ENCODE measurements around the gene EGFLAM. TPM values are rescaled to one million over a fixed set of nuclear protein-coding genes. Genes with fewer than 3 reads are reported as not detected.

Gene EGFLAM
- polyA plus RNA-seq, 4 donors, result 7.2 to 11.9 (median 11.0) TPM

DNA sequence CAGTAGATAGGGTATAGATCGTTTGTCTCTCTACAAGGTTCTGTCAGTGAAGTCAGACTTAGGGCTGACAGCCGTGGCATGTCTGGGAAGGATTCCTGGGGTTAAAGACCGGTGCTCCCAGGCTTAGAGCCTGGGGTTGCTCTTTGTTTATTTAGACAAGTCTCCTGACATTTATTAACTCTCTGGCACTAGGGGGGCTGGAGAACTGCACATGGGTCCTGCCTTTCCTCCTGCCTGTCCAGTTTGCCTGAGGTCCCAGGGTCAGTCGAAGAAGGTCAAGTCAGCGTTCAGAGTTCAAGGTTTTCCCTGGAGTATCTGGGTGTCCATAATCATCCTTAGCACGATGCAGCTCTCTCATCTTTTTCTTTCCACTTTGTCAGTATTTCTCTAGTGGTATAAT, 5.6 kb downstream of the EGFLAM start:
- DNase-seq (ENCODE audit: low read depth in 4 of 4, low spot score in 2 of 4), result no peak

DNA sequence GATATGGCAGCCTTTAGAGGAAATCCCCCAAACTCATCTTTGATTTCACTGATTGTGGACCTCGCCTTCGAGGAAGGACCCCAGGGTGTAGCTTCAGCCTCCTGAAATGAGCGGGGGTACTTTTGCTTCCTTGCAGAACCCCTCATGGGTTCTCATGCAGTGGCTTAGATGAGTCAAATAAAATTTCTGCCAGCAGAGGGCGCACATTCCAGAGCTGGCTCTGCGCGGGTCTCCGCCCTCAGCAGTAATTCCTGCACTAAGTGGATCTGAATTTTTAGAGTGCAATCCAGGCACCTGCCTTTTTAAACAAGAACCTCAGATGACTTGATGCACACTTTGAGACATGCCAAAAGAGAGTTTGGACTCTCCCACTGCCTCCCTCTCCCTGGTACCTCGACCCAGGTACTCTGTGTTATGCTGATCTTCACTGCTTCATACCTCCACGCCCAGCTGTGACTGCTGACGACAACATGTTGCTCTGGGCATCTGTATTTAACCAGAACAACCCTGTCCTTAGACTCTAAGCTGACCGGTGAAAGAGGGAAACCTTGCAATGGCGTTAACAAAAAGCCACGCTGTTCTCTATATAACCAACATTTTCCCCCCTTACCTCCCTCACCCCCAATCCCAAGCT, 7.3 kb downstream of the EGFLAM start:
- peak; percentile 34 to 68 (median 40) for DNase-seq (ENCODE audit: low read depth in 4 of 4, low spot score in 2 of 4)

DNA sequence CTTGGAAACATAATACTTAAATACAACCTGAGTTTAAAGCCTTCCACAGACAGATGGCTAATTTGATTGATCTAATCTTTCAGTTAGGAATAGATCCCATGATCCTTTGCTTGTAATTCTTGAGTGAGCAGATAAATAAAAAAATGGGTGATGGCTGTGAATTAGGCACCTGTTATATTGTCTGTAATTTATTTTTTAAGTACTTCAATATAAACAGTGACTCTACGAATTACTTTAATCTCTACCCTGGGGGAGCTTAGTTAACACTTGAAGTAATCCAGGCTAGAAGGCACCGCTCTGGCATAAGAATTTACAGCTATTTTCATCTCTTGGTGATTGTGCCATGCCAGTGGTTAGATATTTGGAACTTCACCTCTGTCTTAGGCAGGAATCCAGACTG, 9.0 kb downstream of the EGFLAM start:
- no peak for DNase-seq (ENCODE audit: low read depth in 4 of 4, low spot score in 2 of 4)

DNA sequence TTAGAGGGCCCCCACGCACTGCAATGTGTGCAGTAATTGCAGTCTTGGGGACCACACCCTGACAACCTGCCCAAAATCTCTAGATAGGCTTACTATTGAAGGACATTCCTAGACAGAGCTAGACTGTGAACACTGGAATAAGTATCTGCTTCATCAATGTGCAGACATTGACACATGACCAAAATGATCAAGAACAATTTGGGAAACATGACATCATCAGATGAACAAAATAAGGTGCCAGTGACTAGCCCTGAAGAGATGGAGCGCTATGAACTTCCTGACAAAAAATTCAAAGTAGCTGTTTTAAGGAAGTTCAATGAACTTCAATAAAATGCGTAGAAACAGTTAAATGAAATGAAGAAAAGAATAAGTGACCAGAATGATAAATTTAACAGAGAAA, 15.3 kb downstream of the EGFLAM start:
- DNase-seq (ENCODE audit: low read depth in 4 of 4, low spot score in 2 of 4), result no peak

DNA sequence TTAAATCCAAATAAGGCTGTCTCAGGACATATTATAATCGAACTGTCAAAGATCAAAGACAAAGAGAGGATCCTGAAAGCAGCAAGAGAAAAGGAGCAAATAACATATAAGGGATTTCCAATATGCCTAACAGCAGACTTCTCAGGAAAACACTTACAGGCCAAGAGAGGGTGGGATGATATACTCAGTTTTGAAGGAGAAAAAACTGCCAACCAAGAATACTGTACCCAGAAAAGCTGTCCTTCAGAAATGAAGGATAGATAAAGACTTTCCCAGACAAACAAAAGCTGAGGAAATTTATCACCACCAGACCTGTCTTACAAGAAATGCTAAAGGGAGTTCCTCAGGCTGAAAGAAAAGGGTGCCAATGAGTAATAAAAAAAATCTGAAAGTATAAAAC, 16.0 kb downstream of the EGFLAM start:
- no peak for DNase-seq (ENCODE audit: low read depth in 4 of 4, low spot score in 2 of 4)

DNA sequence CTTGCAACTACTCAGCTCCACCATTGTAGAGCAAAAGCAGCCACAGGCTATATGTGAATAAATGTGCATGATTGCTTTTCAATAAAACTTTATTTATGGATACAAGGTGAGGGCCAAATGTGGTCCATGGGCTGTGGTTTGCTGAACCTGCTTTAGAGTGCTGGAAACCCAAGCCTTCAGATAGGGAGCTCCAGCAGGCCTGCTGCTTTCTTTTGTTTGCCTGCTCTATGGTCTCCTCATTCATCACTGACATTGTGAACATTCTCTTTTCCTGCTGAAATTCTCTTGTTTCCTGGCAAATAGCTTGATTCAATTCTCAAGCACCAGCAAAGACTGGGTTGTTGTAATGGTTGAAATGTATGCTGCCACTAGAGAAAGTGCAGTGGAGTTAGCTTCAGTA, 26.0 kb downstream of the EGFLAM start:
- DNase-seq (ENCODE audit: low read depth in 4 of 4, low spot score in 2 of 4), result no peak

DNA sequence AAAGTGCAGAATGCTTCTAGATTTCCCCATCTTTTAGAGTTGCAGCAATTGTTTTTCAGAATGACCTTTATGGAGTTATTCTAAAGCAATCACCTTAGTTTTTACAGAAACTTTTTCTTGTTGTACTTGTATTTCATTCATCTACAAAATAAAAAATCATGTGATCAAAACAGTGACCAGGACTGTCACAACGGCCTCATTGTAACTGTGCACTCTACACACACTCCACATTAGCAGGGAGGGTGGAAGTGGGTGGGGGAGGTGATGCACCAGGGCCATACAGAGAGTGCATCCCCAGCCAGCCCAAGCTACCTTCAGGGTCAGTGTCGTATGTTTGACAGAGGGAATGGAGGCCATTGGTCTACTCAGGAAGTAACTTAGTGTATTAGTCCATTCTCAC, 26.9 kb downstream of the EGFLAM start:
- DNase-seq (ENCODE audit: low read depth in 4 of 4, low spot score in 2 of 4), result no peak

DNA sequence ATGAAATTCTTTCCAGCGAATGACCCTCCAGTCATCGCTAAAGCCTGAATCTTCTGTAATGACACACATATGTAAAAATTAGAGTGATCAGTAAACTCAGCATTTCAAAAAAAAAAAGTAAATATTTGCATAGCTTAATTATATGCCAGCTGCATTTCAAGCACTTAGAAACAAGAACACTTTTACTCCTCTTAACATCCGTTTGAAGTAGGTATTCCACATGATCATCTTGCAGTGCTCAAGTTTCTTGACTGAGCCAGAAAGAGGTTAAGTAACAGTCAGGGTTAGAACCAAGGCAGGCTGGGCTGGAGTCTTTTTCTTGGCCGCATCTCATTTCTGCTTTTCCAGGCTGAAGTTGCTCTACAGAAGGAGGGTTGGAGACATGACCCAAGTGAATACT, 27.6 kb downstream of the EGFLAM start:
- no peak for DNase-seq (ENCODE audit: low read depth in 4 of 4, low spot score in 2 of 4)

DNA sequence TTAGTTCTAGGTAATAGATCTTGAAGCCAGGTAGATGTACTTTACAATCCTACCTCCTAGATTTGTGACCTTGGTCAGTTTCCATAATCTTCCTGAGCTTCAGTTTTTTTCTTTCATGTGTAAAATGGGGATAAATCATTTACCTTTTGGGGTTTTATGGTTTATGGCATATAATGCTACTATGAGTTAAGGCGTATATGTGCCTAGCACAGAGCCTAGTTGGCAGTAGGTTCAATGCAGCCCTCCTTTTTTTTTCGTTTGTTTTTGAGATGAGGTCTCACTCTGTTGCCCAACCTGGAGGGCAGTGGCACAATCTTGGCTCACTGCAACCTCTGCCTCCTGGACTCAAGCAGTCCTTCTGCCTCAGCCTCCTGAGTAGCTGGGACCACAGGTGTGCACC, 28.8 kb downstream of the EGFLAM start:
- no peak for DNase-seq (ENCODE audit: low read depth in 4 of 4, low spot score in 2 of 4)

DNA sequence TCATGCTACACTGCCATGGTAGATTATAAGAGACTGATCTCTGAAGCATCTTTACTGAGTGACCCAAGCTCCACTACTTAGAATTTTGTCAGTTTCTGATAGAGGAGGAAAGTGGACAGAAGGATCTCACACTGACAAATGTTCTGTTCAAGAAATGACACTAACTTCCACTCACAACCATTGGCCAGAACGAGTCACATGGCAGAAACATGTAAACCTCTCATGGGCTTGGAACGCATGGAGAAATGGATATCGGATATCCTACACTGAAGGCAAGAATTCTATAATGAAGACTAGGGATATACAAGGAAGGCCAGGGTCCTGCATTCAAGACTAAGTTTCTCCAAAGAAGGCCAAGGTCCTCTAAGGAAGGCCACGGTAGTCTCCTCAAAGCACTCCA, 31.1 kb downstream of the EGFLAM start:
- no peak for DNase-seq (ENCODE audit: low read depth in 4 of 4, low spot score in 2 of 4)

DNA sequence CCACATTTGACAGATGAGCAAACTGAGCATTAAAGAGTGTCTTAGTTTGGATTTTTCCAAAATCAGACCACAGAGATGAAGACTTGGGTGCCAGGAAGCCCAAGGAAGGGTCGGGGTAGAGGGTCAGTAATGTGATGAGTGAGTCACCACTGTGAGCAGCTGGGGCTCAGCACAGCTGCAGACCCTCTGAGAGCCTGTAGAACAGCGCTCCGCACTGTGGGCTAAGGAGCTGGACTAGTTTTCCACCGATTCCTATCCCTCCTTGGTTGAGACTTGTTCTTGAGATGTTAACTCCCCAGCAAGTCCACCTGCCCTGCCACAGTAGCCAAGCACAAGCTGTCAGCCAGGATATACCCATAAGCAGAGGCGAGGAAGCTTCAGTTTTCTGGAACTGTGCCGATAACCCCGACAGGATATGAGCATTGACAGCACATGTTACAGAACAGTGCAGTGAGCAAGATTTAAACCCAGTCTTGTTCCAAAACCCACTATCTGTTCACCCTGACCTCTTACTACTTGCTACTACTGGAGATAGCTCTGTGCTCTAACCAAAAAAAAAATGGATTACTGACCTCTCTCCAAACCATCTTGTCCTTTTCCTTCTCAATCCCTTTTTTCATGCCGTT, 31.8 kb downstream of the EGFLAM start:
- DNase-seq (ENCODE audit: low read depth in 4 of 4, low spot score in 2 of 4), result no peak

DNA sequence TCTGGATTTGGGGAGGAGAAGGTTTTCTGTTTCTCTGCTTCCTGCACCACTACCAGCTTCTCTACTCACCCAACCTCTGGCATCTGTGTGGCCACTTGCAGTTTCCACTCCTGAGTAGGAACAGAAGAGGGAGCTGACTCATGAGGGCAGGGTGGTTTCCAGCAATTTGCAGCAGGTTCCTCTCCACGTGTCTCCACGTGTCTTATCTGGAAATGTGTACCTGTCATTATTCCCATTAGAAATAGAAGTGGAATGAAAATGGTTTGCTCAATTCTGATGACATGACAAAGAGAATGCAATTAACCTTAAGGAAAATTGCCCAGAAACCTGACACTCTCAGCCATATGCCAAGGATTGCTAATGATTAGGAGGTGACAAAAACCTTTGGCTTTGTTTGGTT, 33.0 kb downstream of the EGFLAM start:
- DNase-seq (ENCODE audit: low read depth in 4 of 4, low spot score in 2 of 4), result no peak

DNA sequence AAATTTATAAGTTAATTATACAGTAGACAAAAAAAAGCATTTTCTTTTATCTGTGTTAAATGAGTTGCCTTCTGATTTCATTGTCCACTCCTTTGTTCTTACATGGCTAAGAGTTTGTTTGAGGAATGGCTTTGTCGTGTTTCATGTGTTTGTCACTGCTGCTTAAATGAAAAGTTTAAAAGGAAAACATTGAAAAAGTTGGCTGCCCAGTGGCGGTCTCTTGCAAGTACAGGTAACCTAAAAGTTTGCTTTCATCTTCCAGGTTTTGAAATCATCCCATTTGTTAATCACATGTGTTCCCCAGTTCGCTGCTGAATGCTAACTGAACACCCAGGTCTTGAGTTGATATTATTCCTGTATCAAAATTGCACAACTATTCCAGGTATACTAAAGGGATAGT, 33.9 kb downstream of the EGFLAM start:
- DNase-seq (ENCODE audit: low read depth in 4 of 4, low spot score in 2 of 4), result no peak

DNA sequence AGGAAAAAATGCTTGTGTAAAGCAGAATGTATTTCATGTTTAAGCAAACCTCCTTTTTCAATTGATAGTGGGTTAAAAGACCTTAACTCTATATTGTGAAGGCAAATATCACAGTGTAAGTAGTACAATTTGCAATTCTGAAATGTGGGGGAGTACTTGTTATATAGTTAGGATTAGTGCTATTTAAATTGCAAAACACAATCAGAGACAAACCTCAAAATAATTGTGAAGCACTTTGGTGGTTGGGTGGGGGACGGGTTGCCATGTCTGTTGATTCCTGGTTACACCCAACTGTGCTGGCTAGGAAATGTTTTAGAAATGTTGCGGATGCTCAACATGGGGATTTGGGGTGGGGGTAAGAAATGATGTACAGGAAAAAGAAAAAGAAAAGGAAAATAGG, 37.4 kb downstream of the EGFLAM start:
- DNase-seq (ENCODE audit: low read depth in 4 of 4, low spot score in 2 of 4), result no peak

DNA sequence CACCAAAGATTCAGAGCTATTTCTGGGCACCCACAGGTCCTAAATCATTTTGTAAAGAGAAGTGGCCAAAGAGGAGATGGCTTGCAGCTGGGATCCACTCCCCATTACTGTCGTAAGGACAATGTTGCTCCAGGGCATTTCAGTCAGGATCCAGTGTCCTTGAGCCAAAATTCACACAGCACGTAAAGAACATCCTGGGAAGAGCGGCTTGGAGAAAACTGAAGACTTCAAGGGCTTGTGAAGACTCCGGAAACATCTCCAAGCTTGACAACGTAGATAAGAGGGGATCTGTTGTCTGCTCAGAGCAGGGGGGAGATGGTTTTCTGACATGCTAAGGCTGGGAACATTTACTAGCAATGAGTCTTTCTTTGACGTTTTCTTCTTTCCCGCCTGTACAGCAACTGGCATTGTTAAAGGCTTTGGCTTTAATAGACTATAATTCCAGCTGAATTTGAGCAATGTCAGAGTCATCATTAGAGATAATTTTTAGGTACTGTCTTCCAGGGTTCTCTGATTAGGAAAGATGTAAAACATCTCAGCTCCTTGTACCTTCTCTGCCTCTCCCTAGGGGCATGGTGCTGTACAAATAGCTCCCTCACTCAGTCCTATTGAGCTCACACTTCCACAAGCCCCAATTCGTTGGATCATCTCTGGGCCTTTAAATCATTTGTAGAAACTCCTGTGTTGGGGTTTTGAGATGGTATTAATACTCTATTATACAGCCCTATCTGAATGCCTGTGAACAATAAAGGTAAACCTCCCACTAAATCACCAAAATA, 39.7 kb downstream of the EGFLAM start:
- peak in 1 of 4 donors; percentile 6 for DNase-seq (ENCODE audit: low read depth in 4 of 4, low spot score in 2 of 4)

DNA sequence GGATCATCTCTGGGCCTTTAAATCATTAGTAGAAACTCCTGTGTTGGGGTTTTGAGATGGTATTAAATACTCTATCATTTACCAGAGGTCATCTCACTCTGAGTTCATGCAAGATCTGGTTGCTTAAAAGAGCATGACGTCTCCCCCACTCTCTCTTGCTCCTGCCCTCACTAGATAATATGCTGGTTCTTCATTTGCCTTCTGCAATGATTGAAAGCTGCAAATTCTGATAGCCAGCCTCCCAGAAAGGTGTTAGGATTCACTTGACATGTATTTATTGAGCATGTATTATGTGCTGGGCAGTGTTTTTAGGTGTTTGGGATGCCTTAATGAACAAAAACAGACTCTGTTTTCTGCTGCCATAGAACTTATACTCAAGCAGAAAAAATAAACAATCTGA, 41.2 kb downstream of the EGFLAM start:
- DNase-seq (ENCODE audit: low read depth in 4 of 4, low spot score in 2 of 4), result no peak

DNA sequence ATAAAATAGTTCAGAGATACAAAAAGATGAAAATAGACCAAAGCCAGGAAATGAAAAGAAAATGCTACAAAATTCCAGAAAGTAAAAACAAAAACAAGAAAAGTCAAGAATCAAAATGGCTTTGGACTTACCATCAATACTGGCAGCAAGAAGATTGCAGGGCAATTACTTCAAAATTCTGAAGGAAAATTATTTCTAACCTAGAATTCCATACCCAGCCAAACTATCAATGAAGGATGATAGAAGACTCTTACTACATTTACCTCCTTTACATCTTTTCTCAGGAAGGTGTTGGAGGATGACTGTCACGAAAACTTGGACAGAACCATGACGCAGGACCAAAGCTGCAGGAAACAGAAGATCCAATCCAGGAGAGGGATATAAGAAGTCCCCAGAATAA, 46.8 kb downstream of the EGFLAM start:
- no peak for DNase-seq (ENCODE audit: low read depth in 4 of 4, low spot score in 2 of 4)

DNA sequence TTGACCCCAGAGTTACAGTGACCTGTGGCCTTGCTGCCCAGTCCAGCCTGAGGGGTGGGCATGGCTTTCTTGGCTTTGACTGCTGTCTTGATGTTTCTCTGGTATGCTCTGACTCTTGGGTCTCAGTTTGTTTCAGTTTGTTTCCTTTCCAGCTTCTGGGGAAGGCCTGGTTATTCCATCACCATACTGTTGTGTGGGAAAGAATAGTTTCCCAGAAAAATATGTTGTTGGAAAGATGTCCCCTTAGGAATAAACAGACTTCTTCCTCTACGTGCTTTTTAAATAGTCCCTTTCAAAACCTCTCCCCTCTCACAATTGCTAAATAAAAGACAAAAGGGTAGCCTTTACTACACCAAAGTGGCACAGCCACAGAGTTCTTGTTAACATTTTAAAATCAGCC, 49.5 kb downstream of the EGFLAM start:
- no peak for DNase-seq (ENCODE audit: low read depth in 4 of 4, low spot score in 2 of 4)

DNA sequence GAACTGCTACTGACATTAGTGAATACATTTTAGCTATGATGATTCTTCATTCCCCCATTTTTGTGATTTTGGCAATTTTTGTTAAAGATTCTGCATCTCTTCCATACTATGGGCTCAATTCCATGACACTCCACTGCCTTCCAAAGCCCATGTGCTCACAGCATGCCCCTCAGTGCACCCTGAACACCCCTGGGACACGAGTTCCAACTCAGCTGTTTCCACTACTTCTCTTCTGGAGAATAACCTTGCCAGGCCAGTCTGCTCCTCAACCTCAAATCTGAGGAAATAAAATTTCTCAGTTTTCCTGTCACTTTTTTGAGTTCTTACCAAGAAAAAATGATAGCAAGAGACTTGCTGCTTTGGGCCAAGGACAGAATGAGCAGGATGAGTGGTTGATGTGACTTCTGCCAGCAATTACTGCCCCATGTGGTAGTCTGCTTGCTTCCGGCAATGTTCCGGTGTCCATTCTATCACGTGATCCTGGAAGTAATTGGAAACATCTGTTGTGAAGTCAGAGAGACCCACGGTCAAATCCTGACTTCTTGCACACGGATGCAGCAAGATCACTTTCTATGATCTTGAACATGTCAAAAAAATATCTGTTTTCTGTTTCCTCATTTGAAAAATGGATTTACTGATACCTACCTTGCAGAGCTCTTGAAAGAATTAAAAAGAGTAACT, 58.3 kb downstream of the EGFLAM start:
- DNase-seq (ENCODE audit: low read depth in 4 of 4, low spot score in 2 of 4), result peak in 2 of 4 donors; percentile 15 to 16

DNA sequence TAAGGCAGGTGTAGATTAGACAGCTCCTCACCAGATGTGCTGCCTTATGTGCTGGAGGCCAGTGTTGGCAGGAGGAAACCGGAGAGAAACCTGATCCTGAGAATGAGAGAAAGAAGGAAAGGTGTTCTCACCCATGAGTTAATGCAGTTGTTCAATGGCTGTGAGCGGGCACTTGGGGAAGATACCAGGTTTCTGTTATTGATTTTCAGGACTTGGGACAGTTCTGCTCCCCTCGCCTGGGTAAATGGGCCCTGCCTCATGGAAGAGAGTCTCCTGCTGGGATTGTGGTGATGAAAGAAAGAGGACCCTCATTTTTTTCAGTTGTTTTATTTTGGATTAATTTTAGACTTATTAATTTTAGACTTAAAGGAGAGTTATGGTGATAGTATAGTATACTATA, 59.5 kb downstream of the EGFLAM start:
- no peak for DNase-seq (ENCODE audit: low read depth in 4 of 4, low spot score in 2 of 4)

DNA sequence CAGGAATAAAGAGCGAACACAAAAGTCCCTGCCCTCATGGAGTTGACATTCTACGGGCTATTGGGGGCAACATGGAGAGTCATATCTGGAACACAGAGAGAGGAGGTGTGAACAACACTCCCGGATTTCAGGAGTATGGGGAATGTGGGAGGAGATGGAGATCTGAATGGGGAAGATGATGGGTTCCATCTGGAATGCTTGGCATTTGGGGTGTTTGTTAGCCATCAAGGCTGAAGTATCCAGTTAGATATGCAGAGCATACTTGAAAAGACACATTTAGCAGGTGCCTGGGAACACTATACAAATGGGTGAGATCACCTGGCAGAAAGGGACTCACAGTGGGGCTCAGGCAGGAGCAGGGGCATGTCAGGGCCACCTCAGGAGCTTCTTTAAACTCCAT, 61.1 kb downstream of the EGFLAM start:
- no peak for DNase-seq (ENCODE audit: low read depth in 4 of 4, low spot score in 2 of 4)

DNA sequence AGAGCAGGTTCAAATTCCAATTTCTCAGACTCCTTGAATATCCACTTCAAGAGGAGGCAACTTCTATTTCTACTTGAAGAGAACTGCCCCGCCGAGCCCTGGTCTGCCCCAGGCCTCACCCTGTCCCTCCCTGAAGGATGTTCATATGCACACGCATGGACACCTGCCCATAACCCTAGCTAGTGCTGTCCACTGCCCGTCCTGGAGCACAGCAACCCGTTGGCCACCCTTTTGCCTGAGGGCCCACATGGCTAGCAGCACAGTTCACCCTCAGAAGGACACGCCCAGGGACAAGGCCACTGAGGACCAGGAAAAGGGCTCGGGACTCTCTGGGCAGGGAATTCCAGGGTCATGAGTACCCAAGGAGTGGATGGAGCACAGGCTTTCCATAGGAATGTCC, 63.6 kb downstream of the EGFLAM start:
- DNase-seq (ENCODE audit: low read depth in 4 of 4, low spot score in 2 of 4), result no peak

Data from left renal cortex interstitium (tissue), 4 donors.